HL-60 (cell line): ENCODE measurements around the gene ITM2A.

Experiments
- DNase-seq, 2 experiments: peaks; one replicate each; pipeline ENCODE4 v3.0.0-alpha.2; 2010 to 2020; ENCODE audit warnings: low read depth in 1 of 2, low spot score in 1 of 2
- H3K27ac ChIP-seq: fragments of 250-450 bp; sonication (Bioruptor Pico); replicated peaks from 2 replicates; pipeline ENCODE4 v1.5.1; 2020; ENCODE audit warnings: mild to moderate bottlenecking, moderate library complexity
- H3K27me3 ChIP-seq: fragments of 250-450 bp; sonication (Bioruptor Pico); 2 replicates; pipeline ENCODE4 v1.5.1; 2021; ENCODE audit warnings: mild to moderate bottlenecking, moderate library complexity; ENCODE audit not compliant: insufficient read depth, poor library complexity, severe bottlenecking
- H3K4me3 ChIP-seq: replicated peaks from 2 replicates; pipeline ENCODE4 v1.5.1; 2011; ENCODE audit warnings: mild to moderate bottlenecking, control low read depth, low read length; ENCODE audit not compliant: insufficient read depth
- CTCF ChIP-seq: IDR thresholded peaks from one replicate; pipeline ENCODE4 v1.5.1; 2011; ENCODE audit warnings: low read length, control low read depth, inconsistent platforms; ENCODE audit not compliant: insufficient read depth
- GABPA ChIP-seq: IDR thresholded peaks from 2 replicates; pipeline ENCODE4 v1.6.1; 2012; ENCODE audit warnings: low read depth
- POLR2AphosphoS5 ChIP-seq: IDR thresholded peaks from 2 replicates; pipeline ENCODE4 v1.6.1; 2012; ENCODE audit warnings: low read depth
- REST ChIP-seq: IDR thresholded peaks from 2 replicates; pipeline ENCODE4 v1.6.1; 2012; ENCODE audit warnings: low read depth; ENCODE audit not compliant: insufficient replicate concordance
- SPI1 ChIP-seq: IDR thresholded peaks from 2 replicates; pipeline ENCODE4 v1.6.1; 2012; ENCODE audit warnings: low read depth, mild to moderate bottlenecking, borderline replicate concordance
- long read RNA-seq: library from polyadenylated mRNA; unstranded; transcript quantifications from one replicate; pipeline ENCODE4 v2.0.0, GENCODE V29; 2020

The ITM2A gene
- long read RNA-seq, transcript ITM2A-201 (6 exons, 1,641 nt) = major isoform, 160 of 187 reads
- long read RNA-seq, transcript ITM2A-202 (5 exons, 1,698 nt) = minor isoform, 17 of 187 reads
- long read RNA-seq, partial matches to known transcripts = 1 of 187 reads
- long read RNA-seq, other reads (novel, unspliced or antisense) = 8 of 187 reads

- Histone ChIP-seq H3K27me3 (no peaks in the 10 kb centered on the region), H3K27ac (peak within 1 kb of the TSS; percentile 6), H3K4me3 (peak within 1 kb of the TSS; percentile 11)
- TF ChIP-seq CTCF = no peak
- peak; percentile 9; the same call in 1 of the 2 replicates for TF ChIP-seq POLR2AphosphoS5
- DNase-seq = peak in 1 of 2 experiments; percentile 28
Observed at GRCh38 chrX:79366873-79367749, at the start of gene ITM2A. Gene ITM2A, minus strand, starts transcription at chrX:79367334. Its CDS starts 119 bp downstream, at chrX:79367215.

DNA sequence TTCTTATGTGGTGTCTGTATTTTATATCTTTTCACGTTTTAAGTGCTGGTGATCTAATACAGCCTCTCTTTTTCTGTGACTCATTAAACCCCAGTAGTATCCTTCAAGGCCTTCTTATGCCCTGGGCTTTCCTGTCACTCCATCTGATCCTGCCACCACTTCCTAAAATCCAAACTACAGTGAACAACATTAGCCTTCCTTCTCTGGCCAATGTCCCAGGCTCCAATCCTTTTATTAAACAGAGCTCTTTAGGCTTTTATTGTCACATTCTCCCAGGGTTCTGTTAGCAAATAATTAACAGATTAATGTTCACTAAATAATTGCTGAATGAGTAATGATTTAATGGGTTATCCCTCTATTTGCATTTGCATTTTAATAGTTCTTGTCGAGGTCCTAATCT, 47.9 kb upstream of the ITM2A start:
- TF ChIP-seq POLR2AphosphoS5 (no peak), SPI1 (no peak), GABPA (no peak), CTCF (no peak), REST (no peak)
- no peak overlapping the region for H3K27ac ChIP-seq
- H3K27me3 ChIP-seq = no peaks in the 10 kb centered on the region
- no peak for DNase-seq
- H3K4me3 ChIP-seq = no peak overlapping the region

DNA sequence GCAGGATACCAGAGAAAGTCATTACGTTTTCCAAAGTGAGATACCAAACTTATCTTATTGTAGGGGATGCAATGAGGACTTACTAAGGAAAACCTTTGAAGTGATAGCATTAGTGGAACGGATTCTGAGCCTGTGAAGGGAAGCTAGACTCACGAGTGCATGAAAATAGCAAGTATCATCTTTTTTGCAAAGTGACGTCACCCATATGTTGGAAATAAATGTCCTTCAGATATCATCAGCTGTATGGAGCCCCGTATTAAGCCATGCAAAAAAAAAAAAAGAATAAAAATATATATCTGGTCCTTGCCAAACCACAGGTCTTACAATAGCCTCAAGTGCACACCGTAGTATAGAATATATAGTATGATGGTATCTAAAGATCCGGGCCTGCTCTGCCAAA, 46.8 kb upstream of the ITM2A start:
- Histone ChIP-seq H3K27me3 (no peaks in the 10 kb centered on the region), H3K4me3 (no peak overlapping the region), H3K27ac (no peak overlapping the region)
- DNase-seq = no peak
- no peak for TF ChIP-seq CTCF
- no peak for TF ChIP-seq SPI1
- TF ChIP-seq GABPA = no peak
- TF ChIP-seq REST = no peak
- no peak for TF ChIP-seq POLR2AphosphoS5
